Bronchial epithelial cell (primary cell): ENCODE data around the gene MYG1. TPM values are rescaled to one million over a fixed set of nuclear protein-coding genes. Genes with fewer than 3 reads are reported as not detected.
A peak's percentile ranks its signal among the peaks of the same experiment; 100 is the strongest.

Experiments
- DNase-seq: peaks from one replicate; pipeline ENCODE4 v3.0.0-alpha.2; 2010; ENCODE audit warnings: low read depth
- FAIRE-seq: peaks from 2 replicates; lab custom pipeline; 2011; peaks lifted over from hg19 to GRCh38; lab: Jason Lieb, UNC
- H3K27me3 ChIP-seq: 2 replicates; pipeline ENCODE4 v1.5.1; 2011; ENCODE audit warnings: low read length; ENCODE audit not compliant: control insufficient read depth, insufficient read depth
- H3K36me3 ChIP-seq: 2 replicates; pipeline ENCODE4 v1.5.1; 2011; ENCODE audit warnings: low read length; ENCODE audit not compliant: control insufficient read depth, insufficient read depth
- H3K4me3 ChIP-seq: 2 replicates; pipeline ENCODE4 v1.5.1; 2011; ENCODE audit warnings: mild to moderate bottlenecking, low read depth, low read length, control low read depth
- CTCF ChIP-seq: IDR thresholded peaks from 2 replicates; pipeline ENCODE4 v1.5.1; 2011; ENCODE audit warnings: mild to moderate bottlenecking, moderate library complexity, low read length, control low read depth, inconsistent platforms; ENCODE audit not compliant: insufficient read depth, severe bottlenecking
- total RNA-seq: library from RNA; depleted of rRNA; stranded (reverse); fragments of >200 nt; gene quantifications from 2 replicates; pipeline ENCODE4 v1.2.1, GENCODE V29; 2014

Gene MYG1
- total RNA-seq, 1 donor from 2014 or later = 29.7 TPM

GRCh38 chr12:53279283-53279869 lies 20.1 kb upstream of the MYG1 start:
- Histone ChIP-seq H3K36me3 (peaks cover 4% of the 10 kb centered on the region), H3K4me3 (no peak overlapping the region), H3K27me3 (no peaks in the 10 kb centered on the region)
- TF ChIP-seq CTCF = no peak
- FAIRE-seq (no peak), DNase-seq (no peak)

GRCh38 chr12:53279888-53280498 lies 19.5 kb upstream of the MYG1 start:
- peaks cover 4% of the 10 kb centered on the region for H3K36me3 ChIP-seq
- no peaks in the 10 kb centered on the region for H3K27me3 ChIP-seq
- no peak overlapping the region for H3K4me3 ChIP-seq
- DNase-seq = no peak
- FAIRE-seq = no peak
- TF ChIP-seq CTCF = no peak

- FAIRE-seq (no peak), DNase-seq (no peak)
- Histone ChIP-seq H3K36me3 (peaks cover 4% of the 10 kb centered on the region), H3K27me3 (no peaks in the 10 kb centered on the region), H3K4me3 (no peak overlapping the region)
- no peak for TF ChIP-seq CTCF
Measured at GRCh38 chr12:53286448-53286847, 13.0 kb upstream of the MYG1 start.

- Histone ChIP-seq H3K36me3 (peaks cover 4% of the 10 kb centered on the region), H3K4me3 (no peak overlapping the region), H3K27me3 (no peaks in the 10 kb centered on the region)
- DNase-seq (peak; percentile 59), FAIRE-seq (no peak)
- TF ChIP-seq CTCF = peak; percentile 83
Measured at GRCh38 chr12:53287741-53288216, 11.7 kb upstream of the MYG1 start.

- Histone ChIP-seq H3K27me3 (no peaks in the 10 kb centered on the region), H3K4me3 (no peak overlapping the region), H3K36me3 (peaks cover 4% of the 10 kb centered on the region)
- DNase-seq = no peak
- no peak for FAIRE-seq
- TF ChIP-seq CTCF = no peak
Measured at GRCh38 chr12:53288322-53288721, 11.2 kb upstream of the MYG1 start.
